GM21576 (cell line): Measurements from ENCODE around the gene SH2B2.
"Not testable (repeated sequence)": the region's sequence is repeated elsewhere in the genome, so short reads cannot be mapped to it uniquely, and the experiment has no call there.

Experiments
- ATAC-seq: cut with Tn5 transposase; IDR thresholded peaks from one replicate; pipeline ENCODE4 v1.9.1; 2021; ENCODE audit warnings: mild to moderate bottlenecking, moderate library complexity; ENCODE audit not compliant: unreplicated experiment

The SH2B2 gene

GRCh38 chr7:102284891-102285539 lies 1.7 kb upstream of the SH2B2 start:
- no peak for ATAC-seq

- ATAC-seq: no peak
Observed at GRCh38 chr7:102285540-102286236, 980 bp upstream of the SH2B2 start.

- no peak for ATAC-seq
Observed at GRCh38 chr7:102287111-102287980, 678 bp downstream of the SH2B2 start.

GRCh38 chr7:102287981-102288278 lies 1.3 kb downstream of the SH2B2 start:
- no peak for ATAC-seq

GRCh38 chr7:102288285-102288930 lies 1.7 kb downstream of the SH2B2 start:
- ATAC-seq: no peak

- no peak for ATAC-seq
Observed at GRCh38 chr7:102289057-102289456, 2.4 kb downstream of the SH2B2 start.

GRCh38 chr7:102291056-102291915 lies 4.6 kb downstream of the SH2B2 start:
- ATAC-seq: peak; percentile 41

GRCh38 chr7:102291916-102292267 lies 5.2 kb downstream of the SH2B2 start:
- ATAC-seq: no peak

GRCh38 chr7:102292813-102293798 lies 6.4 kb downstream of the SH2B2 start:
- ATAC-seq: no peak

- ATAC-seq: no peak
Observed at GRCh38 chr7:102294589-102294988, 7.9 kb downstream of the SH2B2 start.

GRCh38 chr7:102295346-102296178 lies 8.9 kb downstream of the SH2B2 start:
- no peak for ATAC-seq

- no peak for ATAC-seq
Observed at GRCh38 chr7:102296179-102296438, 9.4 kb downstream of the SH2B2 start.

- no peak for ATAC-seq
Observed at GRCh38 chr7:102296514-102296913, 9.8 kb downstream of the SH2B2 start.

GRCh38 chr7:102297487-102298218 lies 11.0 kb downstream of the SH2B2 start:
- no peak for ATAC-seq

GRCh38 chr7:102300643-102301221 lies 14.1 kb downstream of the SH2B2 start:
- no peak for ATAC-seq

- not testable (repeated sequence) for ATAC-seq
Observed at GRCh38 chr7:102301367-102301766, 14.7 kb downstream of the SH2B2 start.

- ATAC-seq: no peak
Observed at GRCh38 chr7:102302025-102302424, 15.4 kb downstream of the SH2B2 start.
